Measurements from ENCODE around the gene MYRF. TPM values are rescaled to one million over a fixed set of nuclear protein-coding genes. Genes with fewer than 3 reads are reported as not detected.

MYRF gene
- total and polyA plus RNA-seq, 8 donors = 6.4 to 527 (median 59.7) TPM

DNA sequence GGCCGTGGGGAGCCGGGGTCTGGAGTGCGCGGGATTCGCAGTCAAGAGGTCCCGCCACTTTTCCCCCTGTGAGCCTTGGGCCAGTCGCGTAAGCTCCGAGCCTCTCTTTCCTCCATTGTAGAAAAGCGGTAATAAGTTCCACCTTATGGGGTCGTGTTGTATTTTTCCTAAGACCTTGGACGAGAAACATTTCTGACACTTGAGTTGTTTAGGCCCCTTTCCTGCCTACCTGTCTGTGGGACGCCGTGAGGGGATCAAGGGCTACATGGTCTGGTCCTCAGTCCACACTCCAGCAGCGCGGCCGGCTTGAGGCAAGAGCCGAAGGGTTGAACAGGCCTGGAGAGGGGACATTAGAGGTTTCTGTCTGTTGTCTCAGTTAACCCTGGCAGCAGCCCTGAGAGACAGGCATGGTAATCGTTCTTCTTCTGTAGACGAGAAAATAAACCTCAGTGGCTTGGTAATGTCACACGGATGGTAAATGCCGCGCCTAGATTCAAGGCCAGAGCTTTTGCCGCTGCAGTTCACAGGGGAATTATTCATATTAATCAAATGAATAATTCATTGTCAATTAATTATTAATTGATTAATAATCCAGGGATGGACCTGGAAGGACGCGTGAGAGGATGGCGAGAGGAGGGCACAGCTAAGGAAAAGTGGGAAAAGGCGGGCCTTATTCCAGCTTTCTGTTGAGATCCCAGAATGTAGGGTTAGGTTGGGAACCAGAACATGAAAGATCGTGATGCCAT lies 40.8 kb downstream of the MYRF start:
- no peak for DNase-seq
- Histone ChIP-seq H3K9me3 (no peaks in the 10 kb centered on the region), H3K4me1 (peaks cover 28 to 60% (median 44%) of the 10 kb centered on the region in 4 donors), H3K27ac (peak overlapping the region; percentile 94 to 98 (median 96)), H3K36me3 (peaks cover 24 to 37% (median 35%) of the 10 kb centered on the region in 4 donors), H3K4me3 (peak overlapping the region; percentile 54 to 93 (median 78)), H3K27me3 (no peaks in the 10 kb centered on the region)
- TF ChIP-seq POLR2AphosphoS5 (IDR thresholded peaks at IDR 0.05) (no peak), EP300 (IDR thresholded peaks at IDR 0.05) (no peak), POLR2A (IDR thresholded peaks at IDR 0.05) (no peak)
- TF ChIP-seq, protein P1, sequence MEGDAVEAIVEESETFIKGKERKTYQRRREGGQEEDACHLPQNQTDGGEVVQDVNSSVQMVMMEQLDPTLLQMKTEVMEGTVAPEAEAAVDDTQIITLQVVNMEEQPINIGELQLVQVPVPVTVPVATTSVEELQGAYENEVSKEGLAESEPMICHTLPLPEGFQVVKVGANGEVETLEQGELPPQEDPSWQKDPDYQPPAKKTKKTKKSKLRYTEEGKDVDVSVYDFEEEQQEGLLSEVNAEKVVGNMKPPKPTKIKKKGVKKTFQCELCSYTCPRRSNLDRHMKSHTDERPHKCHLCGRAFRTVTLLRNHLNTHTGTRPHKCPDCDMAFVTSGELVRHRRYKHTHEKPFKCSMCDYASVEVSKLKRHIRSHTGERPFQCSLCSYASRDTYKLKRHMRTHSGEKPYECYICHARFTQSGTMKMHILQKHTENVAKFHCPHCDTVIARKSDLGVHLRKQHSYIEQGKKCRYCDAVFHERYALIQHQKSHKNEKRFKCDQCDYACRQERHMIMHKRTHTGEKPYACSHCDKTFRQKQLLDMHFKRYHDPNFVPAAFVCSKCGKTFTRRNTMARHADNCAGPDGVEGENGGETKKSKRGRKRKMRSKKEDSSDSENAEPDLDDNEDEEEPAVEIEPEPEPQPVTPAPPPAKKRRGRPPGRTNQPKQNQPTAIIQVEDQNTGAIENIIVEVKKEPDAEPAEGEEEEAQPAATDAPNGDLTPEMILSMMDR (IDR thresholded peaks at IDR 0.05) = no peak
- 1 to 4% (median 2%) methylated on average over 21 to 29 of the region's 29 CpGs for WGBS, 5 donors
- intact Hi-C loops (cut with DNase I; ENCODE audit: low total_unique reads) = no loop called here

DNA sequence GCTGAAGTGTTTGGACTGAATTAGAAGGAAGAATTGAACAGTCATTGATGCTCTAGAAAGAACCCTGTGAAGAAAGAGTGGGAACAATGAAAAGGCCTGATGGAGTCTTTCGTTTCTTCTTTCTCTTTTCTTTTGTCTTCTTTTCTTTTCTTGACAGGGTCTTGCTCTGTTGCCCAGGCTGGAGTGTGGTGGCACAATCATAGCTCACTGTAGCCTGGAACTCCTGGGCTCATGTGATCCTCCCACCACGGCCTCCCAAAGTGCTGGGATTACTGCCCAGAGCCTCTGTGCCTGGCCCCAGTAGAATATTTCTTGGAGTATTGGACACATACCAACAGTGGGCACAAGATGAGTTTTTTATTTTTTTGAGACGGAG lies 41.4 kb downstream of the MYRF start:
- Histone ChIP-seq H3K9me3 (no peaks in the 10 kb centered on the region), H3K4me3 (peak overlapping the region in 2 of 4 donors; percentile 54 to 93), H3K36me3 (peaks cover 19 to 31% (median 29%) of the 10 kb centered on the region in 4 donors), H3K27ac (no peak overlapping the region), H3K4me1 (peaks cover 28 to 54% (median 42%) of the 10 kb centered on the region in 4 donors), H3K27me3 (no peaks in the 10 kb centered on the region)
- WGBS, 5 donors = 45 to 59% (median 54%) methylated on average over 3 of the region's 3 CpGs
- intact Hi-C loops (cut with DNase I; ENCODE audit: low total_unique reads) = no loop called here
- no peak for TF ChIP-seq POLR2AphosphoS5 (IDR thresholded peaks at IDR 0.05)
- TF ChIP-seq, protein P1 (IDR thresholded peaks at IDR 0.05) = no peak
- TF ChIP-seq POLR2A (IDR thresholded peaks at IDR 0.05) = no peak
- no peak for TF ChIP-seq EP300 (IDR thresholded peaks at IDR 0.05)
- DNase-seq = no peak

DNA sequence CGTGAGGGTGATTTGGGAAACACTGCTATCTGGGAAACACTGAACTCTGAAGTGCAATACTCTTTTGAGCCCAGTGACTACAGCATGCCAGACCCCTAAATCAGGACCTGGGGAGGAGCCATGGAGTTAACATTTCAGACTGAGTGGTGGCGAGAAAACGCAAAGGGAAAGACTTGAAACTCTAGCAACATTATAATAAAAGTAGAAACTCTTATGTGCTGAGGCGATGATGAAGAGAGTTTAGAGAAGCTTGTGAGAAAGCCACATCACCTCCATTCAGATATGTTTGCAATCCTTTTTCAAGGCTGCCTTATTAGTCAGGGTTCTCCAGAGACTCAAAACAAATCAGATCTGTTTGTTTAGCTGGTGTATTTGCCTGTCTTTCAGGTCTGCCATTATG lies 42.1 kb downstream of the MYRF start:
- intact Hi-C loops (cut with DNase I; ENCODE audit: low total_unique reads) = no loop called here
- no peaks in the 10 kb centered on the region for H3K9me3 ChIP-seq
- no peak for DNase-seq
- no peak overlapping the region for H3K27ac ChIP-seq
- TF ChIP-seq, protein P1 (IDR thresholded peaks at IDR 0.05) = no peak
- TF ChIP-seq POLR2A (IDR thresholded peaks at IDR 0.05) = no peak
- TF ChIP-seq POLR2AphosphoS5 (IDR thresholded peaks at IDR 0.05) = no peak
- no peak for TF ChIP-seq EP300 (IDR thresholded peaks at IDR 0.05)
- H3K36me3 ChIP-seq = peaks cover 12 to 24% (median 21%) of the 10 kb centered on the region in 4 donors
- no peaks in the 10 kb centered on the region for H3K27me3 ChIP-seq
- peaks cover 28 to 48% (median 38%) of the 10 kb centered on the region in 4 donors for H3K4me1 ChIP-seq
- WGBS, 5 donors = 82 to 88% (median 87%) methylated on average over 4 of the region's 4 CpGs
- H3K4me3 ChIP-seq = no peak overlapping the region

DNA sequence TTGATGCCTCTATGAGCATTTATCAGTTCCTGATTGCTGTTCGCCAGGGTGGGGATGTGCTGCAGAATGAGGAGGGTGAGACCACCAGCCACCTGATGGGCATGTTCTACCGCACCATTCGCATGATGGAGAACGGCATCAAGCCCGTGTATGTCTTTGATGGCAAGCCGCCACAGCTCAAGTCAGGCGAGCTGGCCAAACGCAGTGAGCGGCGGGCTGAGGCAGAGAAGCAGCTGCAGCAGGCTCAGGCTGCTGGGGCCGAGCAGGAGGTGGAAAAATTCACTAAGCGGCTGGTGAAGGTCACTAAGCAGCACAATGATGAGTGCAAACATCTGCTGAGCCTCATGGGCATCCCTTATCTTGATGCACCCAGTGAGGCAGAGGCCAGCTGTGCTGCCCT lies 43.0 kb downstream of the MYRF start:
- no peak overlapping the region for H3K4me3 ChIP-seq
- H3K27me3 ChIP-seq = no peaks in the 10 kb centered on the region
- 87 to 90% (median 88%) methylated on average over 11 to 12 of the region's 12 CpGs for WGBS, 5 donors
- intact Hi-C loops (cut with DNase I; ENCODE audit: low total_unique reads) = no loop called here
- H3K4me1 ChIP-seq = peaks cover 22 to 41% (median 33%) of the 10 kb centered on the region in 4 donors
- no peak overlapping the region for H3K27ac ChIP-seq
- no peaks in the 10 kb centered on the region for H3K9me3 ChIP-seq
- no peak for DNase-seq
- H3K36me3 ChIP-seq = peaks cover 5 to 15% (median 13%) of the 10 kb centered on the region in 4 donors
- TF ChIP-seq, protein P1 (IDR thresholded peaks at IDR 0.05) = no peak
- TF ChIP-seq POLR2AphosphoS5 (IDR thresholded peaks at IDR 0.05) (no peak), EP300 (IDR thresholded peaks at IDR 0.05) (no peak), POLR2A (IDR thresholded peaks at IDR 0.05) (no peak)

Data from stomach (tissue), 9 donors.